Loucy (cell line): Measurements from ENCODE around the gene PPP6R1.

Experiments used
- CTCF ChIP-seq: fragments of 200-600 bp; sonication (generic); conservative IDR thresholded peaks from 2 replicates; pipeline ENCODE4 v1.5.1; 2014; ENCODE audit warnings: mild to moderate bottlenecking, antibody characterized with exemption, low read length
- EZH2phosphoT487 ChIP-seq: fragments of 200-600 bp; IDR thresholded peaks from 2 replicates; pipeline ENCODE4 v1.6.1; 2018; ENCODE audit warnings: antibody characterized with exemption, mild to moderate bottlenecking, moderate library complexity, borderline replicate concordance

- TF ChIP-seq CTCF (no peak), EZH2phosphoT487 (no peak)
Observed at GRCh38 chr19:55246462-55247451, 12.1 kb downstream of the PPP6R1 start.
